ENCODE results near the gene HBA1. TPM values are rescaled to one million over a fixed set of nuclear protein-coding genes. Genes with fewer than 3 reads are reported as not detected.

HBA1 gene
- total RNA-seq, 4 donors from 2014 or later = 72.4 to 906 (median 98.6) TPM; not detected in 1

DNA sequence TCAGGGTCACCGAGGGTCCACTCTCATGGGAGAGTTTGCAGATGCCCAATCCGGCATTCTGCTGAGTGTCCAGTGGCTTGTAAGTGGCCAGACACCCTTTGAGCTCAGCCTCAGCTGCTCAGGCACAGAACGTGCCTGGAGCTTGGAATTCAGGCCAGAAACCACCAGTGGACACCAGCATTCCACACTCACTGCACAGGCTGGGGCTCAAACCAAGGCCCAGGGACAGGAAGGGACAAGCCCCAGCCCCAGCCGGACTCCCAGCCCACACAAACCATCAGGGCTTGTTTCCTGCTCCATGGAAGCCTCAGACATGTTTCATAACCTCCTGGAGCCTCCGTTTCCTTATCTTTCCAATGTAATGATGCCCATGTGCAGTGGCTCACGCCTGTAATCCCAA is 33.0 kb upstream of the HBA1 start:
- DNase-seq (ENCODE audit: extremely low spot score) = no peak
- H3K27ac ChIP-seq (replicated peaks in 1 of 4) = no peak overlapping the region
- no peak overlapping the region for H3K4me3 ChIP-seq
- peaks cover 0 to 40% (median 2%) of the 10 kb centered on the region in 4 donors for H3K27me3 ChIP-seq
- H3K36me3 ChIP-seq = no peaks in the 10 kb centered on the region
- intact Hi-C loops (cut with DNase I) = no loop called here
- 73% methylated on average over 6 of the region's 6 CpGs for WGBS
- H3K4me1 ChIP-seq = peaks cover 0 to 8% (median 3%) of the 10 kb centered on the region in 4 donors
- TF ChIP-seq POLR2A (IDR thresholded peaks at IDR 0.05; ENCODE audit: low read depth) (no peak), CTCF (IDR thresholded peaks at IDR 0.05) (no peak), EP300 (IDR thresholded peaks at IDR 0.05) (no peak), POLR2AphosphoS5 (IDR thresholded peaks at IDR 0.05) (no peak)
- H3K9me3 ChIP-seq = no peaks in the 10 kb centered on the region

DNA sequence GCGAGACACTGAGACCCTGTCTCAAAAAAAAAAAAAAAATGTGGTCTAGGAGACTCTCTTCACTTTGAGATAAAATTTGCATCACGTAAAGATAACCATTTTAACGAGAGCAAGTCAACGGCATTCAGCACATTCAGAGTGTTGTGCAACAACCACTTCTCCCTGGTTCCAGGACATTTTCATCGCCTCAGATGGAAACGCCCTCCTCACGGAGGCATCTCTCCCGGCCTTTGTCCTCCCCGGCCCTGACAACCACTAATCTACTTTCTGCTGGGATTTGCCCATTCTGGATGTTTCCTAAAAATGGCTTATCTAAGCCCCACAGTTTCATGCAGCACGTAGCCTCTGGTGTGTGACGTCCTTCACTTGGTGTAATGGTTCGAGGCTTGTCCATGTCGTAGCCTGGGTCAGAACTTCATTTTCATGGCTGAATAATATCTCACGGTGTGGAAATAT is 31.7 kb upstream of the HBA1 start:
- H3K4me1 ChIP-seq = no peaks in the 10 kb centered on the region
- intact Hi-C loops (cut with DNase I) = no loop called here
- H3K9me3 ChIP-seq = no peaks in the 10 kb centered on the region
- TF ChIP-seq EP300 (IDR thresholded peaks at IDR 0.05) (no peak), POLR2AphosphoS5 (IDR thresholded peaks at IDR 0.05) (no peak), POLR2A (IDR thresholded peaks at IDR 0.05; ENCODE audit: low read depth) (no peak), CTCF (IDR thresholded peaks at IDR 0.05) (no peak)
- H3K4me3 ChIP-seq = no peak overlapping the region
- WGBS = 86% methylated on average over 14 of the region's 14 CpGs
- peaks cover 0 to 48% (median 3%) of the 10 kb centered on the region in 4 donors for H3K27me3 ChIP-seq
- no peak overlapping the region for H3K27ac ChIP-seq (replicated peaks in 1 of 4)
- no peak for DNase-seq (ENCODE audit: extremely low spot score)
- H3K36me3 ChIP-seq = no peaks in the 10 kb centered on the region

GRCh38 chr16:146646-147045 is 29.8 kb upstream of the HBA1 start:
- H3K4me1 ChIP-seq = no peaks in the 10 kb centered on the region
- H3K9me3 ChIP-seq = no peaks in the 10 kb centered on the region
- DNase-seq (ENCODE audit: extremely low spot score) = no peak
- peaks cover 3 to 58% (median 3%) of the 10 kb centered on the region in 4 donors for H3K27me3 ChIP-seq
- TF ChIP-seq CTCF (IDR thresholded peaks at IDR 0.05) (no peak), EP300 (IDR thresholded peaks at IDR 0.05) (no peak), POLR2A (IDR thresholded peaks at IDR 0.05; ENCODE audit: low read depth) (no peak), POLR2AphosphoS5 (IDR thresholded peaks at IDR 0.05) (no peak)
- 83% methylated on average over 2 of the region's 2 CpGs for WGBS
- intact Hi-C loops (cut with DNase I) = no loop called here
- no peaks in the 10 kb centered on the region for H3K36me3 ChIP-seq
- H3K4me3 ChIP-seq = no peak overlapping the region
- no peak overlapping the region for H3K27ac ChIP-seq (replicated peaks in 1 of 4)

DNA sequence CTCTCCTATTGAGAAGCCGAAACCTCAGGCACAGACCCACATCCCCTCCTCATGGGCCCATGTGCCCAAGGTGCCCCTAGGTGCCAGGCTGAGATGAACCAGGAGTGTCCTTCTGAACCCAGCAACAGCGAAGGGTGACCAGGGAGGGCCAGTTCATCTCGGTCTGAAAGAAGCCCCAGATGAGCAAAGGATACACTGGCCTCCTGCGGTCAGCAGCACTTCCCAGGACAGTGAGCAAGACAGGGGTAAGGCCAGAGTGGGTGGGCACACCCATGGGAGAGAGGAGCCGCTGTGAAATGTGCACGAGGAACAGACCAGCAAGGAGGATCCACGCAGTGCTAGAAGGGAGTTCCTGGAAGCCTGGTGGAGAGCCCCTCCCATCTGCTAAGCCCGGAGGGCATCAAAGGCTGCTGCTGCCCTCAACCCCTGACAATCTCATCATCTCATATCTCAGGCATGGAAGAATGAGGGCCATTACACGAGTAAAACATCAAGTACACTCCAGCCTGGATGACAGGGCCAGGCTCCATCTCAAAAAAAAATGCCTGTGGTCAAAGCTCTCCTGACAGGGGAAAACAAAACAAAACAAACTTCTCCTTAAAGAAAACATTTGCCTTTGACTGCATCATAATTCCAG is 27.3 kb upstream of the HBA1 start:
- Histone ChIP-seq H3K9me3 (no peaks in the 10 kb centered on the region), H3K4me1 (peaks cover 0 to under 1% (median under 1%) of the 10 kb centered on the region in 4 donors), H3K36me3 (no peaks in the 10 kb centered on the region), H3K27ac (replicated peaks in 1 of 4) (no peak overlapping the region), H3K27me3 (peaks cover 3 to 50% (median 3%) of the 10 kb centered on the region in 4 donors), H3K4me3 (no peak overlapping the region)
- WGBS = 59% methylated on average over 4 of the region's 9 CpGs
- DNase-seq (ENCODE audit: extremely low spot score) = no peak
- intact Hi-C loops (cut with DNase I) = no loop called here
- TF ChIP-seq CTCF (IDR thresholded peaks at IDR 0.05) = no peak
- TF ChIP-seq POLR2AphosphoS5 (IDR thresholded peaks at IDR 0.05) = no peak
- TF ChIP-seq POLR2A (IDR thresholded peaks at IDR 0.05; ENCODE audit: low read depth) = no peak
- TF ChIP-seq EP300 (IDR thresholded peaks at IDR 0.05) = no peak
